Cardiac muscle cell (in vitro differentiated cells and primary cell): Measurements from ENCODE around the gene SEPHS1. TPM values are rescaled to one million over a fixed set of nuclear protein-coding genes. Genes with fewer than 3 reads are reported as not detected.
A peak's percentile ranks its signal among the peaks of the same experiment; 100 is the strongest.

ENCODE experiments used
- DNase-seq, 2 donors: peaks; one replicate each; pipeline versions ENCODE4 v3.0.0 to v3.0.0-alpha.2; 2010 to 2017; ENCODE audit warnings: low read depth in 1 of 2, low spot score in 1 of 2
- H3K27ac ChIP-seq: fragments of 200-600 bp; sonication (generic); 2 replicates; pipeline ENCODE4 v1.5.1; 2016
- H3K27me3 ChIP-seq: fragments of 200-600 bp; sonication (generic); 2 replicates; pipeline ENCODE4 v1.6.0; 2016; ENCODE audit warnings: control low read depth
- H3K36me3 ChIP-seq: fragments of 200-600 bp; sonication (generic); 2 replicates; pipeline ENCODE4 v1.5.1; 2016; ENCODE audit warnings: control low read depth
- H3K4me1 ChIP-seq: fragments of 200-600 bp; sonication (generic); 2 replicates; pipeline ENCODE4 v1.8.1; 2017; ENCODE audit warnings: low read depth, mild to moderate bottlenecking, mixed run types
- H3K4me3 ChIP-seq: fragments of 200-600 bp; sonication (generic); 2 replicates; pipeline ENCODE4 v1.5.1; 2016; ENCODE audit warnings: mild to moderate bottlenecking
- H3K9me3 ChIP-seq: fragments of 200-600 bp; sonication (generic); 2 replicates; pipeline ENCODE4 v1.5.1; 2017; ENCODE audit warnings: low read depth, mild to moderate bottlenecking, control low read depth
- polyA plus RNA-seq: library from polyadenylated mRNA; unstranded; fragments of >200 nt; fragmentation: Nextera tagmentation; extraction: Ambion mirVana; gene quantifications from 2 replicates; pipeline ENCODE4 v1.2.1, GENCODE V29; 2016
- total RNA-seq: library from RNA; depleted of rRNA; stranded (reverse); fragments of >200 nt; gene quantifications from 2 replicates; pipeline ENCODE4 v1.2.3, GENCODE V29; 2016
- TF ChIP-seq, protein P1 (sequence below): IDR thresholded peaks from 2 replicates; pipeline ENCODE4 v1.5.1; 2012; ENCODE audit warnings: low read depth, mild to moderate bottlenecking, low read length

The SEPHS1 gene
- total and polyA plus RNA-seq, 2 experiments from 2014 or later: 69.5 to 99.7 TPM

DNA sequence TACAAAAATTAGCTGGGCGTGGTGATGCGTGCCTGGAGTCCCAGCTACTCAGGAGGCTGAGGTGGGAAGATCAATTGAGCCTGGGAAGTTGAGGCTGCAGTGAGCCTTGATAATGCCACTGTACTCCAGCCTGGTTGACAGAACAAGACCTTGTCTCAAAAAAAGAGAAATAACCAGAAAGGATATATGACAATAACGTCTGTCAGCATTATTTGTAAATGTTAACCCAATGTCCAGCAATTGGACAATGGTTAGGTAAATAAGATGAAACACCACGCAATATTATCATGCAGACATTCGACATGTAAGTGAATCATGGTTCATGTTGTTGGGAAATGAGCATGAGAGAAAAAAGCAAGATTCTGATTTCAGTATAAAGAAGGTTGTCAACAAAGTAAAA lies 44.6 kb upstream of the SEPHS1 start:
- Histone ChIP-seq H3K9me3 (no peaks in the 10 kb centered on the region), H3K4me1 (no peaks in the 10 kb centered on the region), H3K27me3 (no peaks in the 10 kb centered on the region), H3K4me3 (no peak overlapping the region), H3K36me3 (no peaks in the 10 kb centered on the region), H3K27ac (no peak overlapping the region)
- no peak for DNase-seq
- TF ChIP-seq, protein P1, sequence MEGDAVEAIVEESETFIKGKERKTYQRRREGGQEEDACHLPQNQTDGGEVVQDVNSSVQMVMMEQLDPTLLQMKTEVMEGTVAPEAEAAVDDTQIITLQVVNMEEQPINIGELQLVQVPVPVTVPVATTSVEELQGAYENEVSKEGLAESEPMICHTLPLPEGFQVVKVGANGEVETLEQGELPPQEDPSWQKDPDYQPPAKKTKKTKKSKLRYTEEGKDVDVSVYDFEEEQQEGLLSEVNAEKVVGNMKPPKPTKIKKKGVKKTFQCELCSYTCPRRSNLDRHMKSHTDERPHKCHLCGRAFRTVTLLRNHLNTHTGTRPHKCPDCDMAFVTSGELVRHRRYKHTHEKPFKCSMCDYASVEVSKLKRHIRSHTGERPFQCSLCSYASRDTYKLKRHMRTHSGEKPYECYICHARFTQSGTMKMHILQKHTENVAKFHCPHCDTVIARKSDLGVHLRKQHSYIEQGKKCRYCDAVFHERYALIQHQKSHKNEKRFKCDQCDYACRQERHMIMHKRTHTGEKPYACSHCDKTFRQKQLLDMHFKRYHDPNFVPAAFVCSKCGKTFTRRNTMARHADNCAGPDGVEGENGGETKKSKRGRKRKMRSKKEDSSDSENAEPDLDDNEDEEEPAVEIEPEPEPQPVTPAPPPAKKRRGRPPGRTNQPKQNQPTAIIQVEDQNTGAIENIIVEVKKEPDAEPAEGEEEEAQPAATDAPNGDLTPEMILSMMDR: no peak

GRCh38 chr10:13390604-13391522 lies 42.8 kb upstream of the SEPHS1 start:
- peak in 1 of 2 donors; percentile 21 for DNase-seq
- no peaks in the 10 kb centered on the region for H3K36me3 ChIP-seq
- H3K9me3 ChIP-seq: no peaks in the 10 kb centered on the region
- H3K27me3 ChIP-seq: peaks cover 7% of the 10 kb centered on the region
- TF ChIP-seq, protein P1: no peak
- no peak overlapping the region for H3K4me3 ChIP-seq
- H3K27ac ChIP-seq: no peak overlapping the region
- no peaks in the 10 kb centered on the region for H3K4me1 ChIP-seq

GRCh38 chr10:13388478-13389230 lies 40.6 kb upstream of the SEPHS1 start:
- H3K27ac ChIP-seq: no peak overlapping the region
- TF ChIP-seq, protein P1: no peak
- peaks cover 20% of the 10 kb centered on the region for H3K27me3 ChIP-seq
- H3K36me3 ChIP-seq: no peaks in the 10 kb centered on the region
- H3K9me3 ChIP-seq: no peaks in the 10 kb centered on the region
- no peak for DNase-seq
- no peaks in the 10 kb centered on the region for H3K4me1 ChIP-seq
- no peak overlapping the region for H3K4me3 ChIP-seq

DNA sequence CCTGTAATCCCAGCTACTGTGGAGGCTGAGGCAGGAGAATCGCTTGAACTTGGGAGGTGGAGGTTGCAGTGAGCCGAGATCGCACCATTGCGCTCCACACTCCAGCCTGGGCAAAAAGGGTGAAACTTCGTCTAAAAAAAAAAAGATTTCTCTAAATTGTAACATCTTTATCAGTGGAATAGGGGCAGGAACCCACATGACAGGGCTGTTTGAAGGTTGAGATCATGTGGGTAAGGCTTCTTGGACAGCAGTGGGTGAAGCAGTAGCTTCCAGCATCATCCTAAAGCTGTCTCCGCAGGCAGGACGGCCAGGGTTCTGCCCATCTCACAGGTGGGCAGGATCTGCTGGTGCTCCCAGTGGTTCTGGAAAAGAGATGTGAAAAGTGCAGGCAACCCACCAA lies 37.9 kb upstream of the SEPHS1 start:
- Histone ChIP-seq H3K27me3 (peaks cover 44% of the 10 kb centered on the region), H3K4me3 (no peak overlapping the region), H3K36me3 (no peaks in the 10 kb centered on the region)

GRCh38 chr10:13383399-13383761 lies 35.3 kb upstream of the SEPHS1 start:
- Histone ChIP-seq H3K9me3 (no peaks in the 10 kb centered on the region), H3K4me1 (no peaks in the 10 kb centered on the region), H3K36me3 (no peaks in the 10 kb centered on the region), H3K27ac (no peak overlapping the region), H3K27me3 (peaks cover 44% of the 10 kb centered on the region), H3K4me3 (no peak overlapping the region)
- DNase-seq: no peak
- TF ChIP-seq, protein P1: no peak

More for the DNA sequence above, 37.9 kb upstream of the SEPHS1 start:
- H3K9me3 ChIP-seq: no peaks in the 10 kb centered on the region
- DNase-seq: no peak
- H3K4me1 ChIP-seq: no peaks in the 10 kb centered on the region
- no peak overlapping the region for H3K27ac ChIP-seq
- TF ChIP-seq, protein P1: no peak
